ENCODE measurements around the gene ARHGEF28. TPM values are rescaled to one million over a fixed set of nuclear protein-coding genes. Genes with fewer than 3 reads are reported as not detected.

ARHGEF28 gene
- total RNA-seq, 3 donors from 2014 or later (not counting 1 experiment from before 2014, with no cell fraction given), result 2.3 to 7.1 (median 5.8) TPM

DNA sequence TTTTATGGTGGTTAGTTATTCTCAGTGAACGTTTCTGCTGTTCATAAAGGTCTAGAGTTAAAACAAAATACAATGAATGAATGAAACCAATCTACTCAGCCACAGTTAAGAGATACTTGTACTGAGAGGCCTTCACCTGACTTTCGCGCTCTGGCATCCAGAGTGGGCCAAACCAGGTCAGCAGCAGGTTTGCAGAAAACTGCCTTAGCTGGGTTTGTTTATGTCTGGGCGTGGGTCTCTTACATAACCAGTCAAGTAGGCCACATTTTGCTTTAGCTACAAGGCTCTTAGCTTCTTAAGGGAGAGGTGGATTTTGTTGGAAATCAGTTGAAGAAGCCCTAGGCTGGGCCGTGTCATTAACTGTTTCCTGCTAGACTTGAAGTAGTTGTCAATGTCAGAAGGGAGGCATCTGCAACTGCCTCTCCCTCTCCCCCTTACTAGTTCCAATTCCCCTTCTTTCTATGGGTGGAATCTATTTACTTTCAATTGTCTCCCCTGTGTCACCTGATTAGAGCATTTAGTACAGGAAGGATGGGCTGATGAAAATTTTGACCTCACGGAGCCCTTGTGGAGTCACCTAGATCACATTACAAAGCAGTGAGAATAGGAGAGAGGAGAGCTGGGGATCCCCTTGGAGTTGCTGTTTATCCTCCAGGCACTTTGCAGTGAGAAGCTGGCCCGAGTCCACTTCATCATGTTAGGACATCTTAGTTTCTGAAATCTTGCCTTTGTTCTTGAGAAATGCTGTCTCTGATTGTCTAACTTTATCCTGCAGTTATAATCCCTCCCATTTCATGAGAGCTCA is 200.5 kb downstream of the ARHGEF28 start:
- WGBS (ENCODE audit: insufficient coverage), result 76% methylated on average over 6 of the region's 7 CpGs
- Histone ChIP-seq H3K27ac (ENCODE audit: low read length) (no peak overlapping the region), H3K27me3 (ENCODE audit: control insufficient read depth, insufficient read depth, low read length) (no peaks in the 10 kb centered on the region), H3K36me3 (ENCODE audit: control insufficient read depth, insufficient read depth, low read length) (no peaks in the 10 kb centered on the region), H3K4me3 (ENCODE audit: low read length) (no peak overlapping the region), H3K4me1 (ENCODE audit: control insufficient read depth, insufficient read depth, low read length) (no peaks in the 10 kb centered on the region), H3K9me3 (ENCODE audit: control insufficient read depth, insufficient read depth, low read length) (no peaks in the 10 kb centered on the region)
- Mint-ChIP-seq H3K36me3 (no peaks in the 10 kb centered on the region), H3K4me1 (no peaks in the 10 kb centered on the region), H3K27ac (no peak overlapping the region), H3K4me3 (no peak overlapping the region), H3K9me3 (no peaks in the 10 kb centered on the region), H3K27me3 (ENCODE audit: low read depth in 2 of 2) (no peaks in the 10 kb centered on the region)
- ATAC-seq (no peak), DNase-seq (no peak)
- TF ChIP-seq, protein P1, sequence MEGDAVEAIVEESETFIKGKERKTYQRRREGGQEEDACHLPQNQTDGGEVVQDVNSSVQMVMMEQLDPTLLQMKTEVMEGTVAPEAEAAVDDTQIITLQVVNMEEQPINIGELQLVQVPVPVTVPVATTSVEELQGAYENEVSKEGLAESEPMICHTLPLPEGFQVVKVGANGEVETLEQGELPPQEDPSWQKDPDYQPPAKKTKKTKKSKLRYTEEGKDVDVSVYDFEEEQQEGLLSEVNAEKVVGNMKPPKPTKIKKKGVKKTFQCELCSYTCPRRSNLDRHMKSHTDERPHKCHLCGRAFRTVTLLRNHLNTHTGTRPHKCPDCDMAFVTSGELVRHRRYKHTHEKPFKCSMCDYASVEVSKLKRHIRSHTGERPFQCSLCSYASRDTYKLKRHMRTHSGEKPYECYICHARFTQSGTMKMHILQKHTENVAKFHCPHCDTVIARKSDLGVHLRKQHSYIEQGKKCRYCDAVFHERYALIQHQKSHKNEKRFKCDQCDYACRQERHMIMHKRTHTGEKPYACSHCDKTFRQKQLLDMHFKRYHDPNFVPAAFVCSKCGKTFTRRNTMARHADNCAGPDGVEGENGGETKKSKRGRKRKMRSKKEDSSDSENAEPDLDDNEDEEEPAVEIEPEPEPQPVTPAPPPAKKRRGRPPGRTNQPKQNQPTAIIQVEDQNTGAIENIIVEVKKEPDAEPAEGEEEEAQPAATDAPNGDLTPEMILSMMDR (IDR thresholded peaks at IDR 0.05), result no peak
- intact Hi-C loops (cut with micrococcal nuclease), result no loop called here

DNA sequence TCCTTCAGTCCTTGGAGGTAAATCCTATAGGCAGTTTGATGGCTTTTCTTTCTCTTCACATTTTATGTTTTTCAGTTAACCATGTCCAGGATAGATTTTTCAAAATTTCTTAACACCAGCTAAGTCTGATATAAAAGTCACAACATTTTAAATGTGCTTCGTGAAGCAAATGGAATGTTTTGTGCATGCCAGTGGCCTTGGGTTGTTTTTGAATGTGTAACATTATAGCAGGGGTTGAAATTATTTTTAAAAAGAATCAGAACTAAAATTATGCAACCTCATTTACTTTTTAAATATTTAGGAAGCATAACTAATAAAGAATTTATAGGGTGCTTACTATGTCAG is 201.1 kb downstream of the ARHGEF28 start:
- Histone ChIP-seq H3K36me3 (ENCODE audit: control insufficient read depth, insufficient read depth, low read length) (no peaks in the 10 kb centered on the region), H3K4me1 (ENCODE audit: control insufficient read depth, insufficient read depth, low read length) (no peaks in the 10 kb centered on the region), H3K27ac (ENCODE audit: low read length) (no peak overlapping the region), H3K4me3 (ENCODE audit: low read length) (no peak overlapping the region), H3K27me3 (ENCODE audit: control insufficient read depth, insufficient read depth, low read length) (no peaks in the 10 kb centered on the region), H3K9me3 (ENCODE audit: control insufficient read depth, insufficient read depth, low read length) (no peaks in the 10 kb centered on the region)
- ATAC-seq, result no peak
- no peak overlapping the region for H3K4me3 Mint-ChIP-seq
- H3K9me3 Mint-ChIP-seq, result no peaks in the 10 kb centered on the region
- no peaks in the 10 kb centered on the region for H3K36me3 Mint-ChIP-seq
- no peaks in the 10 kb centered on the region for H3K27me3 Mint-ChIP-seq (ENCODE audit: low read depth in 2 of 2)
- no peak for DNase-seq
- no peak overlapping the region for H3K27ac Mint-ChIP-seq
- TF ChIP-seq, protein P1 (IDR thresholded peaks at IDR 0.05), result no peak
- intact Hi-C loops (cut with micrococcal nuclease), result no loop called here
- no CpG with 5 or more reads among the region's 1 CpG for WGBS (ENCODE audit: insufficient coverage)
- no peaks in the 10 kb centered on the region for H3K4me1 Mint-ChIP-seq

DNA sequence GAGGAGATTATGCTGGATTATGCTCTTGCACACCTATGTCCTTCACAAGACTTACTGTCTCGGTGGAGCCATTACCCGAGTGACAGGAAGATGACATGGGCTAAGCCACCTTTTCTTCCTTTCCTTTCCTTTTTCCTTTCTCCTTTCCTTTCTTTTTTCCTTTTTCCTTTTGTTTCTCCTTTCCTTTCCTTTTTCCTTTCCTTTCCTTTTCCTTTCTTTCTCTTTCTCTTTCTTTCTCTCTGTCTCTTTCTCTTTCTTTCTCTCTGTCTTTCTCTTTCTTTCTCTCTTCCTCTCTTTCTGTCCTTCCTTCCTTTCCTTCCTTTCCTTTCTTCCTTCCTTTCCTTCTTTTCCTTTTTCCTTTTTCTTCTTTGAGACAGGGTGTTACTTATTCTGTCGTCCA is 202.5 kb downstream of the ARHGEF28 start:
- no peaks in the 10 kb centered on the region for H3K4me1 ChIP-seq (ENCODE audit: control insufficient read depth, insufficient read depth, low read length)
- H3K4me1 Mint-ChIP-seq, result no peaks in the 10 kb centered on the region
- H3K9me3 ChIP-seq (ENCODE audit: control insufficient read depth, insufficient read depth, low read length), result no peaks in the 10 kb centered on the region
- no peaks in the 10 kb centered on the region for H3K36me3 ChIP-seq (ENCODE audit: control insufficient read depth, insufficient read depth, low read length)
- no peak overlapping the region for H3K27ac Mint-ChIP-seq
- no peak overlapping the region for H3K4me3 ChIP-seq (ENCODE audit: low read length)
- TF ChIP-seq, protein P1 (IDR thresholded peaks at IDR 0.05), result no peak
- DNase-seq (no peak), ATAC-seq (no peak)
- no peaks in the 10 kb centered on the region for H3K27me3 Mint-ChIP-seq (ENCODE audit: low read depth in 2 of 2)
- H3K9me3 Mint-ChIP-seq, result no peaks in the 10 kb centered on the region
- WGBS (ENCODE audit: insufficient coverage), result 92% methylated on average over 3 of the region's 3 CpGs
- no peaks in the 10 kb centered on the region for H3K27me3 ChIP-seq (ENCODE audit: control insufficient read depth, insufficient read depth, low read length)
- H3K27ac ChIP-seq (ENCODE audit: low read length), result no peak overlapping the region
- no peak overlapping the region for H3K4me3 Mint-ChIP-seq
- no peaks in the 10 kb centered on the region for H3K36me3 Mint-ChIP-seq
- intact Hi-C loops (cut with micrococcal nuclease), result no loop called here

DNA sequence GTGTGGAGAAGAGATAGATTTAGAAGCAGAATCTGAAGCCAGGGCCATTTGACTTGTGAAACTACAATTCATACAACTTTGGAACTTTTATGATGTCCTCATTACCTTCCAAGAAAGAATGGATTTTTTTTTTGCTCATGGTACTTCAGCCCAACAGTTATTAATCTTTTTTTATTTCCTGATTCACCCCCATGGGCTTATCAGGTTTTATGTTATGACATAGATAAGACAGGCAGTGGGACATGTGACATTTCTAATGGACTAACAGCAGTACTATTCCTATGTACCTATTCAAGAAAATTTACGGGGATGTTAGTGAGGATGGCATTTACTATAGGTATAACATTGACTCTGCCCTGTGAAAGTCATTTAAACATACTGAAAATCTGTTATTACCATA is 204.7 kb downstream of the ARHGEF28 start:
- no peaks in the 10 kb centered on the region for H3K9me3 Mint-ChIP-seq
- no CpG with 5 or more reads among the region's 1 CpG for WGBS (ENCODE audit: insufficient coverage)

More for the DNA sequence above, 204.7 kb downstream of the ARHGEF28 start:
- Mint-ChIP-seq H3K27ac (no peak overlapping the region), H3K4me1 (no peaks in the 10 kb centered on the region), H3K27me3 (ENCODE audit: low read depth in 2 of 2) (no peaks in the 10 kb centered on the region), H3K36me3 (no peaks in the 10 kb centered on the region), H3K4me3 (no peak overlapping the region)
- no peaks in the 10 kb centered on the region for H3K9me3 ChIP-seq (ENCODE audit: control insufficient read depth, insufficient read depth, low read length)
- H3K27ac ChIP-seq (ENCODE audit: low read length), result no peak overlapping the region
- H3K4me3 ChIP-seq (ENCODE audit: low read length), result no peak overlapping the region
- DNase-seq, result no peak
- H3K27me3 ChIP-seq (ENCODE audit: control insufficient read depth, insufficient read depth, low read length), result no peaks in the 10 kb centered on the region
- H3K36me3 ChIP-seq (ENCODE audit: control insufficient read depth, insufficient read depth, low read length), result no peaks in the 10 kb centered on the region
- no peak for ATAC-seq
- TF ChIP-seq, protein P1 (IDR thresholded peaks at IDR 0.05), result no peak
- intact Hi-C loops (cut with micrococcal nuclease), result no loop called here
- H3K4me1 ChIP-seq (ENCODE audit: control insufficient read depth, insufficient read depth, low read length), result no peaks in the 10 kb centered on the region
